K562 (cell line): ENCODE measurements around the gene PUM2. TPM values are rescaled to one million over a fixed set of nuclear protein-coding genes. Genes with fewer than 3 reads are reported as not detected.

Experiments used
- ATAC-seq: fragments of 200-7000 bp; cut with Tn5 transposase; 3 replicates; pipeline ENCODE4 v1.9.1; 2020; ENCODE audit warnings: moderate library complexity
- BruUV-seq: library from RNA; stranded (reverse); fragments of 400-500 nt; replicated peaks from 2 replicates; lab custom pipeline; 2021; lab: Mats Ljungman, UMichigan
- CTCF ChIA-PET: fragments of 300-600 bp; formaldehyde crosslinking; extraction: SDS; loops from one replicate; lab custom pipeline; 2021; ENCODE audit warnings: low intra/inter-chr PET ratio; lab: Yijun Ruan, JAX
- POLR2A ChIA-PET: fragments of 300-600, 350-650 bp; sonication (Branson Sonifier 250); formaldehyde crosslinking; extraction: SDS; loops from one replicate; lab custom pipeline; 2021; ENCODE audit warnings: antibody characterized with exemption, inconsistent platforms; lab: Yijun Ruan, JAX
- DNase-seq, 4 experiments: peaks; one replicate each; pipeline versions ENCODE4 v3.0.0 to v3.0.0-alpha.2; 2011 to 2018; ENCODE audit warnings: low spot score in 3 of 4, mixed read lengths in 3 of 4; ENCODE audit errors: extremely low read depth in 1 of 4
- FAIRE-seq: peaks from 2 replicates; lab custom pipeline; 2011; peaks lifted over from hg19 to GRCh38; lab: Jason Lieb, UNC
- H2AFZ ChIP-seq: 2 replicates; pipeline ENCODE4 v1.6.0; 2011; ENCODE audit warnings: low read depth, low read length, control low read depth, inconsistent platforms
- H3K27ac ChIP-seq: fragments of 200-600 bp; 3 replicates; pipeline ENCODE4 v1.8.0; 2011; ENCODE audit warnings: low read depth, mild to moderate bottlenecking, control low read depth, inconsistent platforms, low read length, moderate library complexity, mixed read lengths; ENCODE audit errors: extremely low read depth
- H3K27me3 ChIP-seq, 2 experiments: fragments of 300-600 bp in 1 of 2; 2 replicates in 1 of 2; 3 replicates in 1 of 2; pipeline versions ENCODE4 v1.6.0 to v1.8.0; 2011; ENCODE audit warnings: inconsistent platforms in 2 of 2, low read length in 2 of 2, mild to moderate bottlenecking in 1 of 2, mixed read lengths in 1 of 2, moderate library complexity in 1 of 2; ENCODE audit not compliant: control insufficient read depth in 2 of 2, insufficient read depth in 2 of 2
- H3K36me3 ChIP-seq: fragments of 300-600 bp; 3 replicates; pipeline ENCODE4 v1.8.0; 2011; ENCODE audit warnings: mild to moderate bottlenecking, low read length, inconsistent platforms; ENCODE audit not compliant: control insufficient read depth, insufficient read depth
- H3K4me1 ChIP-seq, 2 experiments: fragments of 200-600 bp in 1 of 2; replicated peaks in 1 of 2; 2 replicates in 1 of 2; 3 replicates in 1 of 2; pipeline versions ENCODE4 v1.5.1 to v1.8.0; 2011; ENCODE audit warnings: inconsistent platforms in 2 of 2, low read length in 2 of 2, mild to moderate bottlenecking in 1 of 2, mixed read lengths in 1 of 2, moderate library complexity in 1 of 2; ENCODE audit not compliant: control insufficient read depth in 2 of 2, insufficient read depth in 2 of 2
- H3K4me2 ChIP-seq: 2 replicates; pipeline ENCODE4 v1.6.1; 2011; ENCODE audit warnings: low read length, control low read depth, inconsistent platforms, mixed read lengths; ENCODE audit not compliant: insufficient read depth
- H3K4me3 ChIP-seq: fragments of 200-600 bp; sonication (generic), shearing (Covaris generic); 2 replicates; pipeline ENCODE4 v1.5.1; 2016; ENCODE audit warnings: control low read depth, inconsistent platforms
- H3K79me2 ChIP-seq: fragments of 200-600 bp; 3 replicates; pipeline ENCODE4 v1.8.0; 2011; ENCODE audit warnings: low read length, inconsistent platforms; ENCODE audit not compliant: control insufficient read depth, insufficient read depth
- H3K9ac ChIP-seq, 2 experiments: 2 replicates each; pipeline versions ENCODE4 v1.6.0 to v1.6.1; 2011; ENCODE audit warnings: low read depth in 2 of 2, low read length in 2 of 2, control low read depth in 1 of 2, inconsistent platforms in 1 of 2, mild to moderate bottlenecking in 1 of 2, mixed read lengths in 1 of 2; ENCODE audit not compliant: insufficient read depth in 1 of 2
- H3K9me1 ChIP-seq: one replicate; pipeline ENCODE4 v1.6.0; 2011; ENCODE audit warnings: inconsistent platforms, mild to moderate bottlenecking, low read length, moderate library complexity; ENCODE audit not compliant: control insufficient read depth, insufficient read depth
- H3K9me3 ChIP-seq: replicated peaks from 2 replicates; pipeline ENCODE4 v1.5.1; 2011; ENCODE audit warnings: low read depth, low read length, inconsistent platforms; ENCODE audit not compliant: control insufficient read depth, insufficient read depth
- H4K20me1 ChIP-seq: replicated peaks from 2 replicates; pipeline ENCODE4 v1.6.1; 2011; ENCODE audit warnings: low read length, inconsistent platforms, mixed read lengths; ENCODE audit not compliant: control insufficient read depth, insufficient read depth
- HINFP ChIP-seq: fragments of 450-650 bp; conservative IDR thresholded peaks from 2 replicates; pipeline ENCODE4 v1.6.1; 2016; ENCODE audit warnings: missing genetic modification characterization, low read depth, mild to moderate bottlenecking, control low read depth, missing compliant biosample characterization
- RBBP5 ChIP-seq: fragments of 200-600 bp; sonication (generic); IDR thresholded peaks from 2 replicates; pipeline ENCODE4 v1.6.1; 2012; ENCODE audit warnings: borderline replicate concordance, mild to moderate bottlenecking, low read length, control low read depth, inconsistent platforms; ENCODE audit not compliant: insufficient read depth, poor library complexity, severe bottlenecking
- WGBS: fragments of 100-300 bp; shearing (Covaris generic); methylation state at CpG from one replicate; pipeline ENCODE4 v1.1.6; 2016; ENCODE audit warnings: low coverage, mixed read lengths; ENCODE audit not compliant: insufficient coverage; ENCODE audit errors: missing lambda C conversion rate; 5-methylcytosine and 5-hydroxymethylcytosine counted together
- in situ Hi-C: fragments of 300-500 bp; cut with MboI; formaldehyde crosslinking; loops from 4 replicates; pipeline ENCODE4 v1.15.0; 2018; ENCODE audit warnings: inconsistent platforms, mixed read lengths
- intact Hi-C: fragments of 100-400 bp; cut with micrococcal nuclease; formaldehyde crosslinking; loops from 2 replicates; pipeline ENCODE4 v1.14.2; 2022
- polyA plus RNA-seq, 8 experiments: library from polyadenylated mRNA; depleted of rRNA in 4 of 8; stranded (reverse) in 5 of 8; unstranded in 3 of 8; fragments of >200 nt; fragmentation: Nextera tagmentation in 2 of 8; fragmentation: Illumina TruSeq in 1 of 8; extraction: Ambion mirVana in 2 of 8; extraction: Trizol in 1 of 8; gene quantifications; 2 replicates each; pipeline versions ENCODE4 v1.2.1 to v1.2.3, GENCODE V29; 2011 to 2014; ENCODE audit warnings: inconsistent platforms in 1 of 8, missing spikeins in 1 of 8
- total RNA-seq, 7 experiments: library from RNA; depleted of rRNA in 6 of 7; stranded (reverse); fragments of >200 nt in 6 of 7; fragmentation: Illumina TruSeq in 2 of 7; extraction: Trizol in 2 of 7; gene quantifications; 2 replicates each; pipeline versions ENCODE4 v1.2.1 to v1.2.3, GENCODE V29; 2011 to 2021; ENCODE audit warnings: low replicate concordance in 1 of 7

Gene PUM2
- total and polyA plus RNA-seq, 9 of the 15 experiments (the other 6 are each of a cell fraction or from before 2014, with no cell fraction given) = 13.4 to 61.9 (median 28.3) TPM

DNA sequence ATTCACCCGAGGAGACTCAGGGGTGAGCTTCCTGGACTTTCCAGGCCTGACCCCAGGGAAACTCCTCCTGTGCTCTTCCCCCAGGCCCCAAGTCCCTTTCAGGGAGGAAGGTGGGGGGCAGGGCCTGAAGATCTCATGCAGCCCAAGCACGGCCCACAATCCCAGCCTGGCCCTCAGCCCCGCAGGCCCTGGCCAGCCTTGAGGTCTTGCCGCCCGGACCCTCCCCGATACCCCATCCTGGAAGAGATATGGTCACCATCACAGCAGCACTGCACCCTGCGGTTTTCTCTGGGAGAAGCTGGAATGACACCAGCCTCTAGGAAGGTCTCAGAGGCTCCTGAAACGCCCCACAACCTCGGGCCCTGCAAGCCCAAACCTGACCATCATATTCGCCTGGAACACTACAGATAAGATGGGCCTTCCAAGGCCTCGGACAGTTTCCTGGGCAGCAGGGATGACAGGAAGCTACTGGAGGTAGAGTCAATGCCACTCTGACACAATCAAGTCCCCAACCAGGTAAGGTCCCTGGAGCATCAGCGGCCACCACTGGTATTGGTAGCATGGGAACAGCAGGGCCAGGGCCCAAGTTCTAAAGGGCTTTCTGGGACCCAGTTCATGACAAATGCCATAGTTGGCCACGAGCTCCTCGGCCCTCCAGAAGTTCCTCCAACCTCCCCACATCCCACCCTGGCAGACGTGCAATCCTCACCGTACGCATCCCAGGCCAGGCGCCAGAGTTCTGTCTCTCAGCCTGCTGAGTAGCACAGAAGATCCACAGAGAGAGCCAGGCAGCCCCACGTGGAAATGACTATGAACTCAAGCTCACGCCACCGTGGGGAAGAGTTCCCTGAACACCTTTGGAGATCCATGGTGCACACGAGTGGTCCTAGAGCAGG is 134.3 kb downstream of the PUM2 start:
- no peaks in the 10 kb centered on the region for H4K20me1 ChIP-seq
- BruUV-seq = no TSS peak
- TF ChIP-seq RBBP5 (peak; percentile 10), HINFP (tag) (no peak)
- no peaks in the 10 kb centered on the region for H3K9me3 ChIP-seq
- no peak overlapping the region for H3K9ac ChIP-seq
- peaks cover 0 to 41% of the 10 kb centered on the region in 2 experiments; a peak in 2 of 5 replicates for H3K27me3 ChIP-seq
- H2AFZ ChIP-seq = no peak overlapping the region
- H3K27ac ChIP-seq = no peak overlapping the region
- WGBS = 16% methylated on average over 16 of the region's 22 CpGs
- ATAC-seq (no peak), DNase-seq (no peak), FAIRE-seq (no peak)
- CTCF ChIA-PET = no interaction called here
- in situ Hi-C loops = no loop called here
- H3K9me1 ChIP-seq = no peaks in the 10 kb centered on the region
- H3K4me3 ChIP-seq = no peak overlapping the region
- no peaks in the 10 kb centered on the region for H3K36me3 ChIP-seq
- no peak overlapping the region for H3K4me2 ChIP-seq
- POLR2A ChIA-PET = interaction anchor here (0.6 kb wide), 1 partner anchor 187 kb away, joined by 4 read pairs; no protein-coding TSS in a partner anchor
- intact Hi-C loops = no loop called here
- peaks cover 4 to 22% of the 10 kb centered on the region in 2 experiments; a peak in 3 of 5 replicates for H3K4me1 ChIP-seq
- H3K79me2 ChIP-seq = no peaks in the 10 kb centered on the region
